Activated T-cell treated with anti-CD3 and anti-CD28 coated beads, Interleukin-2, amount 50 U/mL, for 4 hours (primary cell): ENCODE data around the gene WWOX. TPM values are rescaled to one million over a fixed set of nuclear protein-coding genes. Genes with fewer than 3 reads are reported as not detected.

ENCODE experiments used
- ATAC-seq, 2 donors: fragments of 200-7000 bp; cut with Tn5 transposase; one replicate each; pipeline ENCODE4 v1.10.0; 2021
- DNase-seq: peaks from one replicate; pipeline ENCODE4 v3.0.0-alpha.2; 2020
- H3K27me3 Mint-ChIP-seq: one replicate; pipeline ENCODE4 v1.8.0; 2021; ENCODE audit warnings: low read depth, mixed read lengths
- H3K36me3 Mint-ChIP-seq: one replicate; pipeline ENCODE4 v1.8.0; 2022; ENCODE audit warnings: mixed read lengths; ENCODE audit not compliant: insufficient read depth
- H3K4me1 Mint-ChIP-seq: one replicate; pipeline ENCODE4 v1.8.0; 2021; ENCODE audit warnings: low read depth, mixed read lengths
- H3K4me3 Mint-ChIP-seq: one replicate; pipeline ENCODE4 v1.8.0; 2021; ENCODE audit warnings: mild to moderate bottlenecking, moderate library complexity, mixed read lengths
- H3K9me3 Mint-ChIP-seq: one replicate; pipeline ENCODE4 v1.8.0; 2021; ENCODE audit warnings: mixed read lengths
- total RNA-seq, 3 donors: library from RNA; stranded (reverse); gene quantifications; one replicate each; pipeline ENCODE4 v1.2.1, GENCODE V29; 2021

WWOX gene
- total RNA-seq, 3 donors from 2014 or later: 13.9 to 19.1 (median 18.9) TPM

DNA sequence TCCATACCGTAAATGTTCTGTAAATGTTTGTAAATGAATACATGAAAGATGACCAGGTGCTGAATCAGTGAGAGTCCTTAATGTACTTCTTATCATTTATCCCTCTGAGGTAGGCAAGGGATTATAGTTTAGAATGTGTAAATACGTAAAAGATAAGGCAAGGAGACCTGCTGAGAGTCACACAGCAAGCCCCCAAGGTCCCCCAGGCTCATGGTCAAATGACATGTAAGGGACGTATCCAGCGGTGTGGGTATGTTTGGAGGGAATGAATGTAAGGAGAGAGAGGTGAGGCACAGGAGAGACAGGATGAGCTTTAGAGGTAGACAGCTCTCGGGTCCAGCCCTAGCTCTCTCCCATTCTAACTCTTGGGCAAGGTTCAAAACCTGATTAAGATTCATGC is 341.8 kb downstream of the WWOX start:
- DNase-seq: no peak
- Mint-ChIP-seq H3K4me3 (no peak overlapping the region), H3K36me3 (no peaks in the 10 kb centered on the region), H3K27me3 (no peaks in the 10 kb centered on the region), H3K9me3 (no peaks in the 10 kb centered on the region), H3K4me1 (peaks cover 3% of the 10 kb centered on the region)
- ATAC-seq: no peak

DNA sequence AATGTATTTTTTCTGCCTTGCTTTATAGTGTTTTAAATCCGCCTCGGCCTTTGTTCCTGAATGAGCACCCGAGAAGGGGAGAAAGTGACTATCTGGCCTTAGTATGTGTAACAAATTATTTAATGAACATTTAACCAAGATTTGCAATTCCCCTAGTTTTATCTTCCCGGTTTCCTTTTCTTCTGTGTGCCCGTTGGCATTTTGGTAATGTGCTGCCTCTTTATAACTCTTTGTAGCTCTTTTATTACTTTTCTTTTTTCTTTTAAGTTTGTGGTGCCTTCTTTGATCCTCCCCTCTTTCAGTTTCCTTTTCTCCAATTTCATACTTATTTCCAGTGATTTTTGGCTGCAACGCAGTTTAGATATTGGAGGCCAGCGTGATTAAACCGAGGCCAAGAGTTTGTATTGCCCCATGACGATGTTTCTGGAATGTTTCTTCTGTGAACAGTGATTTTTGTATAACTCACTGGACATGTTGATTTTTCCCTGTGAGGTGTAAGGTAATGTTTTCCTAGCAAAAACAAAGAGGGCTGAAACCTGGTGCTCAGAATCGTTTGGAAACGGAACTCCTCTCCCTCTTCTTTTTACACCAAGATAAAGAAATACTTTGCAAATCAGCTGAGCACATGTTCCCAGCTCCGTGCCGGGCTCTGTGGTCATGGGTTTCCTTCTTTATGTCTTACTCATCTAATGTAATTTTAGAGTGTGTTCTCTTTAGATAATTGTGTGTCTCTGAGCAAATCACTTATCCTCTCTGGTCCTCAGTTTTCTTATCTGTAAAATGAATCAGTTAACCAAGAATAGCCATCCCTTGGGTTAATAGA is 344.3 kb downstream of the WWOX start:
- Mint-ChIP-seq H3K4me1 (peaks cover 3% of the 10 kb centered on the region), H3K4me3 (no peak overlapping the region), H3K27me3 (no peaks in the 10 kb centered on the region), H3K36me3 (no peaks in the 10 kb centered on the region), H3K9me3 (no peaks in the 10 kb centered on the region)
- ATAC-seq (no peak), DNase-seq (no peak)

DNA sequence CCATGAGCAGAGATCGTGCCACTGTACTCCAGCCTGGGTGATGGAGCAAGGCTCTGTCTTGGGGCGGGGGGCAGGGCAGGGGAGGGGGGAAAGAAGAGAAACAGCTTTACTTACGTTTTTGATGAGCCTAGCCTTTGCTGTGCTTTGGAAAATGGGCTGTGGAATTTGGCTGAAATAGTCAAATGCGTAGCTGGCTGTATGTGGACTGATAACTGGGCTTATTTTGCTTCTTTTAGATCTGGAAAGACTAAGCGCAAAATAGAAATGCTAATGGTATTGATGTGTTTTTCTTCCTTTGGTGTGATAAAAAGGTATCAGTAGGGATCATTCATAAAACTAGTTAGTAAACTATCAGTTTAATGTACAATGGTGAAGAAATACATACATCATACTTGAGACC is 346.4 kb downstream of the WWOX start:
- no peaks in the 10 kb centered on the region for H3K9me3 Mint-ChIP-seq
- DNase-seq: no peak
- no peak overlapping the region for H3K4me3 Mint-ChIP-seq
- no peaks in the 10 kb centered on the region for H3K36me3 Mint-ChIP-seq
- peaks cover 3% of the 10 kb centered on the region for H3K4me1 Mint-ChIP-seq
- ATAC-seq: no peak
- H3K27me3 Mint-ChIP-seq: no peaks in the 10 kb centered on the region

DNA sequence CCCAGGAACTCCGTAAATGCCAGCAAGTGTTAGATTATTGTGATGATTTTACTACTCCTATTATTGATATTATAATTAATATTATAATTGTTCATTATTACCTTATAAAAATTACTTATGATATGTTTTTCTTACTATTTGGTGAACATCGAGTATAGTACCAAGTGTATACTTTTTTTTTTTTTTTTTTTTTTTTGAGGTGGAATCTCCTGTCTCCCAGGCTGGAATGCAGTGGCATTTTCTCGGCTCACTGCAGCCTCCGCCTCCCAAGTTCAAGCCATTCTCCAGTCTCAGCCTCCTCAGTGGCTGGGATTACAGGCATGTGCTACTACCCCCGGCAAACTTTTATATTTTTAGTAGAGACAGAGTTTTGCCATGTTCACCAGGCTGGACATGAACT is 347.0 kb downstream of the WWOX start:
- DNase-seq: no peak
- no peaks in the 10 kb centered on the region for H3K27me3 Mint-ChIP-seq
- no peak for ATAC-seq
- no peaks in the 10 kb centered on the region for H3K9me3 Mint-ChIP-seq
- H3K4me3 Mint-ChIP-seq: no peak overlapping the region
- H3K36me3 Mint-ChIP-seq: no peaks in the 10 kb centered on the region
- H3K4me1 Mint-ChIP-seq: peaks cover 3% of the 10 kb centered on the region

DNA sequence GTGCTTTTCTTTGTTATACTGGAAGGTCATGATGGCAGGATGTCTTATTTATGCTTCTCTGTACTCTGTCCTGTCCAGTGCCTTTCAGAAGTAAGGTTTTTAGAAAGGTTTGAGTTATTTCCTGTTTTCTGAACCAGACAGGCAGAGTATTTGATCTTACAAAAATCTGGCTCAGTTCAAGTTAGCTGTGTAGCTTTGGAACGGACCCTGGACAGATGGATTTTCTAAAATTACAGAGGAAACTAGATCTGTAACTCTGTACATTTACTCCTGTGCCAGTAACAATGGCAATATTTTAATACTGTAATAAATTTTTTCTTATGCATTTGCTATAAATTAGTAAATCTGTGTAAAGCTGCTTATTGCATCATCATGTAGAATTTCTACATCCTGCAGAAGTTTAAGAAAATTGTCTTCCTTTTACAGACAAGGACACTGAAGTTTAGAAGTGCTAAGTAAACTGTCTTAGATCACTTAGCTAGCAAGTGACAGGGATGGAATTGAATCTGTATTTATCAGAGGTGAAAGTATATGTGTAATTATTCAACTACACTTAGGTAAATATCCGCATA is 347.6 kb downstream of the WWOX start:
- H3K9me3 Mint-ChIP-seq: no peaks in the 10 kb centered on the region
- peaks cover 3% of the 10 kb centered on the region for H3K4me1 Mint-ChIP-seq
- ATAC-seq: no peak
- H3K36me3 Mint-ChIP-seq: no peaks in the 10 kb centered on the region
- H3K4me3 Mint-ChIP-seq: no peak overlapping the region
- H3K27me3 Mint-ChIP-seq: no peaks in the 10 kb centered on the region
- DNase-seq: no peak

DNA sequence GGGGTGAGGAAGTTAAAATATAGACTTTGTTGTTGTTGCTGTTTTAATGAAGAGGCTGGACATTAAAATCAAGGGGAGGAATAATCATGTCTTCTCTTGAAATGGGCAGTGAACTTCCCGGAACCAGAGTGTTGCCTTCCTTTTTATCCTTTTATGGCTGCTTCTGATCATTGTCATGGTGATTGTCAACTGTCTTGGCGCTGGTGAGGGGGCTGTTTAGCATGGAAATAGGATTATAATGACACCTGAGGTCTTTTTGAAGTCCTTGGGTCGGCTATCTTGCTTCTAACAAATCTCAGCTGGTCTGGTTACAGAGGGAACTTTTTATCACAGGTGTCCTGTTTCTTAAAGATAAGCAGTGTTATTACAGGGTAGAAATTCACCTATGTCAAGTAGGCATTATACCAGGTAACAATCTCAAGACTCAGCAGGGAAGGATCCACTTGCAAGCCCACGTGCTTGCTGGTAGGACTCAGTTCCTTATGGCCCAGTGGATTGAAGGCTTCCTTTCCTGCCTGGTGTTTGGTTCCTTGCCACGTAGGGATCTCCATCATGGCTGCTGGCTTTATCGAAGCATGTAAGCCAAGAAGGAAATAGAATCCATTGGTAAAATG is 349.3 kb downstream of the WWOX start:
- no peaks in the 10 kb centered on the region for H3K36me3 Mint-ChIP-seq
- no peak overlapping the region for H3K4me3 Mint-ChIP-seq
- H3K9me3 Mint-ChIP-seq: no peaks in the 10 kb centered on the region
- no peaks in the 10 kb centered on the region for H3K27me3 Mint-ChIP-seq
- DNase-seq: no peak
- ATAC-seq: no peak
- H3K4me1 Mint-ChIP-seq: peaks cover under 1% of the 10 kb centered on the region

DNA sequence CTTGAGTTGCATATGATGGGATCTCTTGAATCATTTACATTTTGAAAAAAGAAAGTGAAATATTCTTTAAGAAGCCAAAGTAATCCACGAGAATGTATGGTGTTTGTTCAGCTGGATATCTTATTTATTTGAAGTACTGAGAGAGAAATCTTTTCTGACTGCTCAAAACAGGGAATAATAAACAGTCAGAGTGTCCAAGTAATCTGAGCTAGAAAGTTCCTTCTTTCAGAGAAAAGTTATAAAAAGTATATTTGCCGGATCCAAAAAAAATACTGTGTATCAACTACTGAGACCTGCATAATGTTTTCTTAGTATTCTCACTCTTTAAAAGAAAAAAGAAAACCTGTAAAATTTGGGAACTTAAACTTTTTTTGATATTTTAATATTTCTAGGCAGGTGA is 350.8 kb downstream of the WWOX start:
- Mint-ChIP-seq H3K4me1 (no peaks in the 10 kb centered on the region), H3K4me3 (no peak overlapping the region), H3K27me3 (no peaks in the 10 kb centered on the region), H3K36me3 (no peaks in the 10 kb centered on the region), H3K9me3 (no peaks in the 10 kb centered on the region)
- DNase-seq (no peak), ATAC-seq (no peak)

DNA sequence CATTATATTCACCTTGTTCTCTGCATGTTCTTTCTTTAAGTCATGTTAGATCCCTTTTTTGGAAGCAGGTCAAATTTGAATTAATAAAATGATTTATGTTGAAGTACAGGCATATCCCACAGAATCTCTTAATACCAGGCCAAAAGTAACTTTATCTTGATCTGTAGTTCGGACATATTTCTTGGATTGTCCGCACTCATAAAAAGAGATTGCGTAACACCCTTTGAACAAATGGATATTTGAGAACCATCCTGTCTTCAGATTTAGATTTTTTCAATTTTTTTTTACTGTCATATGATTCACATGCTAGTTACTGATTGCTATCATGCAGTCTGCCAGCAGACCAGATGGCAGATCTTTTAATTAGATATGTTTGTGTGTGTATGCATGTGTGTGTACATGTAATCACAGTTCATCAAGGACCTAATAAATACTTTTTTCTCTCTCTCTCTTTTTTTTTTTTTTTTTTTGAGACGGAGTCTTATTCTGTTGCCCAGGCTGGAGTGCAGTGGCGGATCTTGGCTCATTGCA is 352.6 kb downstream of the WWOX start:
- peaks cover 2% of the 10 kb centered on the region for H3K36me3 Mint-ChIP-seq
- H3K4me1 Mint-ChIP-seq: no peaks in the 10 kb centered on the region
- no peaks in the 10 kb centered on the region for H3K9me3 Mint-ChIP-seq
- ATAC-seq (no peak), DNase-seq (no peak)
- H3K4me3 Mint-ChIP-seq: no peak overlapping the region
- no peaks in the 10 kb centered on the region for H3K27me3 Mint-ChIP-seq

DNA sequence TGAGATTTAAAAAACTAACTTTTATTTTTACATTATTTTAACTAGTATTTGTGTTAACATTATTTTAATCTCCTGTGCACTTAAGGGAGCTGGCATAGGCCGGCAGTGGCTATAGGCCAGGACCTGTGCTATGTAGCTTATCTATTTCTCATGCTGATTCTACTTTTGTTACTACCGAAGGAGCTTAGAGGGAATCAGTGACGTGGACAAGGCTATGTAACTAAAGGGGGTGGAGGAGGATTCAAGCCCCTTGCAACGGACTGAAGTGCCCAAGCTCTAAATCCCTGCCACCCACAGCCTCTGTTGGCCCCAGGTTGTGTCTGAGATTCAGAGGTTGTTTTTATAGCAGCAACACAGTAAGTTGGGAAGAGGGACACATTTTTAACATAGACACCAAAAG is 356.4 kb downstream of the WWOX start:
- H3K27me3 Mint-ChIP-seq: no peaks in the 10 kb centered on the region
- no peak for ATAC-seq
- H3K4me3 Mint-ChIP-seq: no peak overlapping the region
- H3K9me3 Mint-ChIP-seq: no peaks in the 10 kb centered on the region
- H3K4me1 Mint-ChIP-seq: no peaks in the 10 kb centered on the region
- H3K36me3 Mint-ChIP-seq: peaks cover 2% of the 10 kb centered on the region
- DNase-seq: no peak

DNA sequence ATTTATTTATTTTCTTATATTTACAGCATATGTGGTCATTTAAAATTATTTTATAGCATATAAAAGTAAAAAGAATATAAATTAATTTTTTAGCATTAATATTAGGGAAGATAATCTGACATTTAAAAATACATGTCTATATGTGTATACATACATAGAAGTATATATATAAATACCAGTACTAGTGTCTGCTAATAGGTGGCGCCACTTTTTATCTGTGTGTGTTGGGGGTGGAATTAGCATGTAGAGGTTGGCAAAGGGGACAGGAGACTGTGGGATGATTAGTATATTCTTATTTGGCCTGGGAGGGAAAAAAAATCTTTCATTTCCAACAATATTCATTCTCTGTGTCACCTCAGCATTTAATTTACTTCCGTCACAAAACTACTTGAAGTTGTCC is 359.1 kb downstream of the WWOX start:
- Mint-ChIP-seq H3K9me3 (peaks cover 1% of the 10 kb centered on the region), H3K4me3 (no peak overlapping the region)
- ATAC-seq: no peak

DNA sequence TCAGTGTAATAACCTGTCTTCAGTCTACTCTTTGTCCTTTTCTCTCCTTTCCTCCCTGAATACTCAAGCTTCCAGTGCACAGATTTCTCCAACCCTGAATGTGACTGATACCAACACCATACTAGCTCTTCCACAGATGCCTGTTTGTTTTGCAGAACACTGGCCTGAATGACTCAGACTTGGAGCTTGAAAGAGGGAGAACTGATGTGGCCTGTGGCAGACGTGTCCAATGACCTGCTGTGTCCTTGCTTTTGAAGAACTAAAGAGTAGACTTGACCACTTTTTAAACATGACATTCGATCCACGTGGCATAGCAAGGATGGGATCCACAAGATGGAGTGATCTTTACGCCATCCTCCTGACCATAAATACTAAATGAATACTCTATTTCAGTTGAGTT is 361.0 kb downstream of the WWOX start:
- peaks cover 10% of the 10 kb centered on the region for H3K9me3 Mint-ChIP-seq
- H3K27me3 Mint-ChIP-seq: no peaks in the 10 kb centered on the region
- no peak overlapping the region for H3K4me3 Mint-ChIP-seq
- ATAC-seq (no peak), DNase-seq (no peak)
- H3K36me3 Mint-ChIP-seq: peaks cover 2% of the 10 kb centered on the region
- no peaks in the 10 kb centered on the region for H3K4me1 Mint-ChIP-seq

More for the DNA sequence above, 359.1 kb downstream of the WWOX start:
- Mint-ChIP-seq H3K27me3 (no peaks in the 10 kb centered on the region), H3K36me3 (peaks cover 2% of the 10 kb centered on the region), H3K4me1 (no peaks in the 10 kb centered on the region)
- no peak for DNase-seq

DNA sequence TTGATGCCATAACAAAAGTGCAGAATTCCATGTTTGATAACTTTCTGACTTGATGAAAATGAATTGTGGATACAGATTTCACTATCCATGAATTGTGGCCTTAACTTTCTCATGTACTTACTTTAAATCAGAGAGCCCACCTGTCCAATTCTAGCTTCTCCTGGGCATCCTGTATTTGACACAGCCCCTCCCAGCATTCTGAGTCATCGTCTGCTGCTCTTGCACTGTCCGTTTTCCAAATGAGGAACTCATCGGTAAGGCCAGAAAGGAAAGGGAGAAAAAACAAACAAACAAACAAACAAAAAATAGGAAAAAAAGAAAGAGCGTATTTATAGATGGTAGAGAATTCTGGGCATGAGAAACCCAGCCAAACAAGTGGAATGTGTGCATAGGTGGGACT is 361.6 kb downstream of the WWOX start:
- ATAC-seq (no peak), DNase-seq (no peak)
- H3K27me3 Mint-ChIP-seq: no peaks in the 10 kb centered on the region
- H3K9me3 Mint-ChIP-seq: peaks cover 10% of the 10 kb centered on the region
- peaks cover 2% of the 10 kb centered on the region for H3K36me3 Mint-ChIP-seq
- no peaks in the 10 kb centered on the region for H3K4me1 Mint-ChIP-seq
- H3K4me3 Mint-ChIP-seq: no peak overlapping the region

DNA sequence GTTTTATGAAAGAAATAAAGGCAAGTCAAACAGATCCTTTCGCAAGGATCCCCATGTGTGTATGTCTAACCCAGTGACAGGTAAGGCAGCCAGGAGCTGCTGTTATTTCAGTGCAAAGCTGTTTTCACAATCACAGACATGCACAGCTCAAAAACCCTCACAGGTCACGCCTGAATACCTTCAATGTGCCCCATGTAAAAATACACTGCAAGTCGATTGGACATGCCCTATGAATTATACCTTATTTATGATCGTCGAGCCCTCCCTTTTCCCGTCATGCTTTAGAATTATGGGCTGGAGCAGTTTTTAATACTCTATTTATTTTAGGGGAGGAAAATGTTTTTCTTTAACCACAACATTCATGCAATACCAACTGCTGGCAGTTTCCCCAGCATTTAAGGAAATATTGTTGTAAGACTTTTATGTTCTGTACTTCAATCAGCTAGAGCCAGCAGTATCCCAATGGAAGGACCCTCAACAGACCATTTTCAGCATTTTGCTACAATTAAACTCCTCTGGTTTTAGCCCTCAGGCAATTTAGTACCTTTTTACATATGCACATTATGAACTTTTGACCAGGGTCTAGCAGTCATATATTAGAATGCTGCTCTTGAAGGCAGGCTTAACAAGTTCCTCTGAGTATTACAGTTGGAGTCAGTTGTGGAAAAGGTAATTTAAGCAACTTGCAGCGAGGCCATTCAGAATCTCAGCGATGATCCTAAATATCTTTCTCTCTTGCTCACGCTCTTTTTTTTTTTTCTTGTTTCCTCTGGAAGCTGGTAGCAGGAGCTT is 362.2 kb downstream of the WWOX start:
- DNase-seq (no peak), ATAC-seq (no peak)
- Mint-ChIP-seq H3K4me3 (no peak overlapping the region), H3K36me3 (peaks cover 2% of the 10 kb centered on the region), H3K9me3 (peaks cover 10% of the 10 kb centered on the region), H3K27me3 (no peaks in the 10 kb centered on the region), H3K4me1 (no peaks in the 10 kb centered on the region)
